ENCODE results near the gene FEN1.

FEN1 gene

GRCh38 chr11:61795876-61796526, 3.3 kb downstream of the FEN1 start:
- DNase-seq, result no peak

DNA sequence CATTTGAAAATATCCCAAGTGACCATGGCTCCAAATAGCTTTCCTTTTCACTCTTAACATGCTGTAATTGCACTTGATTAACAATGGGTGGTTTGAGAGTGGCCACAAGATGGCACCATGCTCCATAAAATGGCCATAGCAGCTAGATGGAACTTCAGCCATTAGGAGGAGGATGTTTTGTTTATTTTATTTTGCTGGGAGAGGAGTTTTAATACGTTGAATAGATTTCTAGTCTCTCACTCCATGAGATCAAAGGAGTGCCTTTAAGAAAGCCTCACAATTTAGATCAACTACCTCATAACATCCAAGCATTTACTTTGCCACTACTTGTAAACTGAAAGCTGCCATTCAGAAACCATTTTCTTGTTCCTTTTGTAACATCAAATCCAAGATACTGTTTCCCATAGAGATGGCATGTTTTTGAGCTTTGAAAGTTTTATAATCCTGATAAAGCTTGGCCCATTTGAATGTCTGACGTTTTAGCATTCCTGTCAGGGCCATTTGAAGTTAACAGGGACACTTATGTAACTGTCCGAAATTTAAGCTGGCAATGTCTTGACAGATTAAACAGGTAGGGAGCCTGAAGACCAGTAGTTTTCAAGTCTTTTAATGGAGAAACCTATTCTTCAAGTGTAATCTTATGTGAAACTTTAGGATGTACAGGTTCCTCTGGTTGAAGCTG, 4.7 kb downstream of the FEN1 start:
- DNase-seq, result peak; percentile 16 to 76

- DNase-seq, result no peak
These were observed 7.1 kb downstream of the FEN1 start for GRCh38 chr11:61799665-61800284.

GRCh38 chr11:61800331-61801281, 7.9 kb downstream of the FEN1 start:
- no peak for DNase-seq

DNA sequence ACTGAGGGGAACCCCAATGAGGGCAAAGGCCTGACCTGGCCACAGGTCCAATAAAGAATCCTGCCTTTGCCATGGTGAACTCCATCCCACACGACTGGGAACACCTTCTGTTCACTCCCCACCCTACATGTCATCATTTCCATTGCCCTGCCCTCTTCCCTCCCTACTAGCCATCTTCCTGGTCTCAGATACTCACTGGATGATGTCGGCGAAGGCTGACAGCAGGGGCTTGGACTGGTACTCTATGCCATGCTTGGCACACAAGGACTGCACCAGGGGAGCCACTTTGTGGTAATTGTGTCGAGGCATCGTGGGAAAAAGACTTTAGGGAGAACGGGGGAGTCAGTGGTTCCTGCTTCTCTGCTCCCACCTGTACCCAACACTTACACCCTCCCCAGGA, 9.9 kb downstream of the FEN1 start:
- no peak for DNase-seq

- no peak for DNase-seq
These were observed 11.4 kb downstream of the FEN1 start for GRCh38 chr11:61803889-61804647.

GRCh38 chr11:61805146-61805545, 12.4 kb downstream of the FEN1 start:
- DNase-seq, result no peak

GRCh38 chr11:61806785-61807184, 14.1 kb downstream of the FEN1 start:
- no peak for DNase-seq

GRCh38 chr11:61810671-61811175, 18.0 kb downstream of the FEN1 start:
- no peak for DNase-seq

DNA sequence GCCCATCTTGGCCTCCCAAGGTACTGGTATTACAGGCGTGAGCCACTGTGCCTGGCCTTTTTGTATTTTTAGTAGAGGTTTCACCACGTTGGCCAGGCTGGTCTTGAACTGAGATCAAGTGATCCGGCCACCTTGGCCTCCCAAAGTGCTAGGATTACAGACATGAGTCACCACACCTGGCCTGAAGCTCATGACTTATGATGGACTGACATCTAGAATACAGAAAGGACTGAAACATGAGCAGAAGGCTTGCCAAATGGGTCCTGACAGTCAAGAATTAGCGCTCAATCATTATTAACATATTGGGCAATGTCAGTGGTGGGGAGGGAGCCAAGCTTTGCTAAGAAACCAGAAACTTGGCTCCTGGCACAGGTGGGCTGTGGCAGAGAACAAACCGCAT, 19.1 kb downstream of the FEN1 start:
- DNase-seq, result no peak

- no peak for DNase-seq
These were observed 20.2 kb downstream of the FEN1 start for GRCh38 chr11:61812736-61813411.

DNA sequence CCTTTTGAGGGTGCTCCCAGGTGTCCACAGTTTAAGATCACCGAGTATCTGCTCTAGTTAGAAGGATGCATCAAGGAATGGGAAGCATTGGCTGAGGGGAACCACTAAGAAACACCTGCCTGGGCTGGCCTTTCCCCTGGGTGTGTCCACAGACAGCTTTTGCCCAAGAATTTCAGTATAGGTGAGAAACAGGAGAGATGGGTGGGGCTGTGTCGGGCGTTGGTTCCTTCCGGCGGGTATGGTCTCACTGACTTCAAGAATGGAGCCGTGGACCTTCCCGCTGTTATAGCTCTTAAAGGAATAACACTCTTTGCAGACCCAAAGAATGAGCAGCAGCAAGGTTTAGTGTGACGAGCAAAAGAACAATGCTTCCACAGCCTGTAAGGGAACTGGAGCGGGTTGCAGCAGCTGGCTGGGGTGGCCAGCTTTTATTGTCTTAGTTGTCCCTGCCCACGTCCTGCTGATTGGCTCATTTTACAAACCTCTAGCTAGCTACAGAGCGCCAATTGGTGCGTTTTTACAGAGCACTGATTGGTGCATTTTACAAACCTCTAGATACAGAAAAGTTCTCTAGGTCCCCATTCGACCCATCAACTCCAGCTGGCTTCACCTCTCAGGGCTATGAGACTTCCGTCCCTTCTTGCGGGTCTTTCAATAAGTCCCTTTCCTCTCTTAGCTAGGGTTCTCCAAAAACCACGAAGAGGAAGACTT, 21.7 kb downstream of the FEN1 start:
- DNase-seq, result peak in 1 of 2 donors; percentile 32

GRCh38 chr11:61814958-61815789, 22.5 kb downstream of the FEN1 start:
- DNase-seq, result peak; percentile 53 to 70

- peak; percentile 46 to 56 for DNase-seq
These were observed 23.4 kb downstream of the FEN1 start for GRCh38 chr11:61815790-61816735.

GRCh38 chr11:61816736-61817455, 24.2 kb downstream of the FEN1 start, which contains the start of gene FADS1:
Gene FADS1, minus strand, starts transcription at chr11:61817003. Its CDS starts 74 bp downstream, at chr11:61816929.
- DNase-seq, result peak; percentile 73 to 90

DNA sequence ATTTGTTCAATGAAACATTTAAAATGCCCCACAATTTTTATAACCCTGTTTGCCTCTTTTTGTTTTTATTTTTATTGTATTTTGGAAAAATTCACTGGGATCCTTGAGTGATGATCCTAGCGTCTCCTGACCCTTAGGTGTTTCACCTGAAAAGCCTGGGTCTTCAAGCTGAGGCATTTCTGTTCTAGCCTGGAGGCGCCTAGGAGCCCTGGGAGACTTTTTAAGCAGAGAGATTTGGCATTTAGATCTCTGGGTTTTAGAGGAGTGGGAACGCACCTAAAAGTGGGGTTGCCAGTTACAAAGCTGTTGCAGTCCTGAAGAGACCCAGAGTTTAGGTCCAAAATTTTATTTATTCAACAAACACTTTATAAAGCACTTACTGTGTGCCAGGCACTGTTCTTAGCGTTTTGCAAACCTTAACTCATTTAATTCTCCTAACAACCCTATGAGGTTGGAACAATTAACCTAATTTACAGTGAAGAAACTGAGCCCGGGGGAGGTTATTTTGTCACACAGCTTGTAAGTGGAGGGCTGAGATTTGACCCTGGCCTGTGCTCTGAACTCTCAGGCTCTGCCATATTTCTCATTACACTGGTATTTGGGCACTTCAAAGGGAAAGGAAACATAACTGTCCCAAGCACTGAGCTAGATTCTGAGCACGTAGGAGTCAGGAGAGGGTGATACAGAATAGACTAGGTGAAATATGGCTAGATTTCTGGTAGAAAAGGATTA, 24.9 kb downstream of the FEN1 start:
- no peak for DNase-seq

DNA sequence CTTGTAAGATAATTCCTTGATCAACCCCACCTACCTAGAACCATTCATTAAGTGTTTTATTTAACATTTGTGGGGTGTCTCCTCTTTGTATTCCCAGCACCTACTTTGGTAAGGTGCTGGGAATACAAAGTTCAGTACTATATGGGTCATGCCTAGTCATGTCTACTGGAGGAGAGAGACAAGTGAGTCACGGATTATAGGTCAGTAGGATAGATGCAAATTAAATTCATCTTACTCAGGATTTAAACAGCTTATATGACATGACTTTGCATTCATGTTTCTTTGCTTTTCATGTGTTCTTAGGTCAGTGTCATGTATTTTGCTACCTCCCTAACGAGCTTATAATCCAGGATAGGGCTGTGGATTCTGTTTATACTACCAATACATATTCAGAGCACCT, 27.5 kb downstream of the FEN1 start:
- DNase-seq, result no peak

All from bone marrow (tissue), 2 donors.